Choroid plexus epithelial cell (primary cell): ENCODE data around the gene CCND2.
"Not testable (repeated sequence)": the region's sequence is repeated elsewhere in the genome, so short reads cannot be mapped to it uniquely, and the experiment has no call there.

Experiments
- DNase-seq: peaks from one replicate; pipeline ENCODE4 v3.0.0-alpha.2; 2010; ENCODE audit warnings: low read depth
- H3K4me3 ChIP-seq: 2 replicates; pipeline ENCODE4 v1.5.1; 2011; ENCODE audit warnings: low read depth, mild to moderate bottlenecking, control low read depth, low read length, moderate library complexity
- TF ChIP-seq, protein P1 (sequence below): conservative IDR thresholded peaks from 2 replicates; pipeline ENCODE4 v1.5.1; 2011; ENCODE audit warnings: low read depth, mild to moderate bottlenecking, control low read depth, inconsistent platforms, low read length, moderate library complexity

The CCND2 gene

DNA sequence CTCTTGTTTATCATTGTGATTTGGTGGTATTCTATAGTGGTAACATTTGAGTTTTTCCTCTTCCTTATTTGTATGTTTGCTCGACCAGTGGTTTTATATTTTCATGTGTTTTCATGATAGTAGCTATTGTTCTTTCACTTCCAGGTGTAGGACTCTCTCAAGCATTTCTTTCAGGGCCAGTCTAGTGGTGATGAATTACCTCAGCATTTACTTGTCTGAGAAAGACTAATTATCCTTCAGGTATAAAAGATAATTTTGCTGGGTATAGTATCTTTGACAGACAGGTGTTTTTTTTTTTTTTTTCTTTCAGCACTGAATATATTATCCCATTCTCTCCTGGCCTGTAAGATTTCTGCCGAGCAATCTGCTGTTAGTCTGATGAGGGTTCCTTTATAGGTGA, 35.0 kb upstream of the CCND2 start:
- H3K4me3 ChIP-seq: no peak overlapping the region
- TF ChIP-seq, protein P1, sequence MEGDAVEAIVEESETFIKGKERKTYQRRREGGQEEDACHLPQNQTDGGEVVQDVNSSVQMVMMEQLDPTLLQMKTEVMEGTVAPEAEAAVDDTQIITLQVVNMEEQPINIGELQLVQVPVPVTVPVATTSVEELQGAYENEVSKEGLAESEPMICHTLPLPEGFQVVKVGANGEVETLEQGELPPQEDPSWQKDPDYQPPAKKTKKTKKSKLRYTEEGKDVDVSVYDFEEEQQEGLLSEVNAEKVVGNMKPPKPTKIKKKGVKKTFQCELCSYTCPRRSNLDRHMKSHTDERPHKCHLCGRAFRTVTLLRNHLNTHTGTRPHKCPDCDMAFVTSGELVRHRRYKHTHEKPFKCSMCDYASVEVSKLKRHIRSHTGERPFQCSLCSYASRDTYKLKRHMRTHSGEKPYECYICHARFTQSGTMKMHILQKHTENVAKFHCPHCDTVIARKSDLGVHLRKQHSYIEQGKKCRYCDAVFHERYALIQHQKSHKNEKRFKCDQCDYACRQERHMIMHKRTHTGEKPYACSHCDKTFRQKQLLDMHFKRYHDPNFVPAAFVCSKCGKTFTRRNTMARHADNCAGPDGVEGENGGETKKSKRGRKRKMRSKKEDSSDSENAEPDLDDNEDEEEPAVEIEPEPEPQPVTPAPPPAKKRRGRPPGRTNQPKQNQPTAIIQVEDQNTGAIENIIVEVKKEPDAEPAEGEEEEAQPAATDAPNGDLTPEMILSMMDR: no peak
- DNase-seq: no peak

DNA sequence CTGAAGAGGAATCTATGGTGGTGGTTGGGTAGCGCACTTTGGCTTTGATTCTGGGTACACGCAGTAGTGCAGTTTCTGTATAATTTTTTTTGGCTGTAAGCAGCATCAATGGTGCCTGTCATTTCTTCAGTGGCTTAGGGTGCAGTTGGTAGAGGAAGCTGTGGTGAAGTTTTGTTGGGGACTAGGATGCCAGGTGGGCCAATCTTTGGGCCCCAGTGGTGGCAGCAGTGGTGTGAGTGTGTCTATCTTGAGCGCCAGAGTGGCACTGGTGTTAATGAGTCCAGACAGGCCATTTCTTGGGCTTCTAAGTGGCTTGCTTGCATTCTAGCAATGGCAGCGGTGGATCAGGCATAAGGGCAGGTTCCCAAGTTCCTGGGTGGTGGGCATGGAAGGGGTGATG, 33.8 kb upstream of the CCND2 start:
- H3K4me3 ChIP-seq: no peak overlapping the region
- TF ChIP-seq, protein P1: no peak
- no peak for DNase-seq

DNA sequence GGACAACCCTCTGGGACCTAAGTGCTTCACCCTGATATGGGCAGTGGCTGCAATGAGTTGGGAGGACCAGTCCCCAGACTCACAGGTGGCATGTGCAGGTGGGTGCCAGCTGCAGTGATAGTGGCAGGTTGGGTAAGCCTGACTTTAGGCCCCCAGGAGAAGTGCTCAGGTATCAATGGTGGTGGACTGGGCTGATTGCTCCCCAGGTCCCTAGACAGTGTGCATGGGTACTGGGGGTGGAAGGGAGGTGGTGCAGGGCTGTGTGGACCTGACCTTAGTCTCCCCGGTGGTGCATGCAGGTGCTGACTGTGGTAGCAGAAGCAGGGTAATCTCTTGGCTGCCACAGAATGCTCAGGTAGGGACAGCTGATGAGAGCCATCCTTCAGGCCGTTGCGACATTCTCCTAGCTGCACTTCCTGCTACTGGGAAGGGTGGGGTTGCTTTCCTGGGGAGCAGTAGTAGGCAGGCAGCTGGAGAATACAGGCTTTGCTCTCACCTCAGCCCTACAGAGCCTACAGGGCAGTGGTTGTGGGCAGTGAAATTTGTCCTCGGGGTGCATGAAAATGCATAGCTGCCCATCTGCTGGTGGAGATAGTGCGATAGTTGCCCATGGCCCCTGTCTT, 33.3 kb upstream of the CCND2 start:
- no peak for DNase-seq
- TF ChIP-seq, protein P1: no peak
- no peak overlapping the region for H3K4me3 ChIP-seq

DNA sequence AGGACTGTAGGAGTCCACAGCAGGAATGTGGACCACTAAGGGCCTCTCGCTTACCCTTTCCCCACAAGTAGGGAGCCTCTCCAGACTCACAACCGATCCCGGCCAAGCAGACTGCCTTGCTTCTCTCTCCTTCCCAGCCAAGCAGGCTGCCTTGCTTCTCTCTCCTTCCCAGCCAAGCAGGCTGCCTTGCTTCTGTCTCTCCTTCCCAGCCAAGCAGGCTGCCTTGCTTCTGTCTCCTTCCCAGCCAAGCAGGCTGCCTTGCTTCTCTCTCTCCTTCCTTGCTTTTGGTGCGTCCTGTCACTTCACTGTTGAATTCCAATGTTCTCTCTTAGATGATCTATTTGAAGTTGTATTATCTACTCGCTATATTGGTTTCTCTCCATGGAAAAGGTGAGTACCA, 32.6 kb upstream of the CCND2 start:
- no peak overlapping the region for H3K4me3 ChIP-seq
- TF ChIP-seq, protein P1: no peak
- no peak for DNase-seq

DNA sequence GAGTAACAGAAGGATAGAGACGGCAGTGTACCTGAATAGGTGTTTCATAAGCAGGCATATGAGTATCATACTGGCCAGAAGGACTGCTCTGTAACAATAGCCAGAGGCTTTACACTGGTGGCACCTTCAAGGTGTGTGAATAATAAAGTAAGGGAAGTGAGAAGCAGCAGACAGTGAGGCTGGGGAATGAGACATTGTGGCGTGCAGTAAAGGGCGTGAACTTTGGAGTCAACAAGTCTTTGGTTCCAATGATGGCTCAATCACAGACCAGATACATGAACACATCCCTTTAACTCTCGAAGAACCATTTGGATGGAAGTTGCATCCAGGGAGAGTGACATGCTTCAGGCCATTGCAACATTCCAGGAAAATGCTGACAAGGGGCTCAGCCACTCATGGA, 32.0 kb upstream of the CCND2 start:
- no peak overlapping the region for H3K4me3 ChIP-seq
- no peak for DNase-seq
- TF ChIP-seq, protein P1: no peak

DNA sequence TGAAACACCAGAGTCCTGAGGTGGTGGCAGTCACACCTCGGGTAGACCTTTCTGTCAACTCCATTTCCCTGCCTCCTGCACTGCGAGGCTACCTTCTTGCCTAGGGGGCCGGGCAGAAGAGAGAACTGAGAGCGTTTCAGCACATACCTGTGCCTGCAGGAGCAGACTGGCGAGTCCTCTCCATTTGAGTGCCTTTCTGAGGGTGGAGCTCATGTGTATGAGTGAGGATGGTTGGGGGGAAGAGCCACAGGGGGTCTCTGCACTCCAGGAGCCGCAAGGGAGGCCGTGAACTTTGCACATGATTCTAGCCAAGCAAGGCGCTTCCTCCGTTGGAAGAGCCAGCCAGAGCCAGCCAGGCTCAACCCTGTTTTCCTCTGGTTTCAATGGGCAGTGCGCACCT, 31.0 kb upstream of the CCND2 start:
- TF ChIP-seq, protein P1: no peak
- DNase-seq: no peak
- no peak overlapping the region for H3K4me3 ChIP-seq

DNA sequence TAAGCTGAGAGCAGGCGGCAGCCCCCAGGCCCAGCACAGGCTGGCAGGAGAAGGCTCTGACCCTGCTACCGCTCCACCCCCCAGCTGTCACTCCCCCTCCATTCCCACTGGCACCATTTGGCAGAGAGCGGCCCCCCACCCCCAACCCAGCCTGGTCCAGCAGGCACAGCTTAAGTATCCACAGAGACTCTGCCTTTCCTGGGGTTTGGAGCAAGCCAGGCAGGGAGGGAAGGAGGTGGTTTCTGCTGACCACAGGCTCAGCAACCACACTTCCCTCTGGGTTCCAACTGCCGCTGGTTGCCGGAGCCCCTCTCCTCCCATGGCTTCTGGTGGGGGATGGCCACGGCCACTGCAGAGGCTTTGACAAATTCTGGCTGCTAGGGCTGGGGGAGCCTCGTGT, 30.5 kb upstream of the CCND2 start:
- H3K4me3 ChIP-seq: no peak overlapping the region
- TF ChIP-seq, protein P1: no peak
- DNase-seq: no peak

DNA sequence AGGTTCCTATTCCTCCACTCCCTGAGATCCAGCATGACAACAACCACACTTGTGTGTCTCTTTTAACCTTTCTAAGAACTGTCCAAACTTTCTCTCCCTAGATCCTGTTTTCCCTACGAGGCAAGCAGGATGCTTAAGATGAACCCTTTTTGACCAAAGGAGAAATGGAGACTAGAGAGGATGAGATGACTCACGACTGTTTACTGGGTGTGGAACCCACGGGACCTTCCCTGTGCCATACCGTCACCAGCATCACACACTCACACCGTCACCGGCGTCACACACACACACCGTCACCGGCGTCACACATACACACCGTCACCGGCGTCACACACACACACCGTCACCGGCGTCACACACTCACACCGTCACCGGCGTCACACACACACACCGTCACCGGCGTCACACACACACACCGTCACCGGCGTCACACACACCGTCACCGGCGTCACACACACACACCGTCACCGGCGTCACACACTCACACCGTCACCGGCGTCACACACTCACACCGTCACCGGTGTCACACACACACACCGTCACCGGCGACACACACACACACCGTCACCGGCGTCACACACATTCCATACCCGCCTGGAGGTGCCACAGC, 30.0 kb upstream of the CCND2 start:
- not testable (repeated sequence) for H3K4me3 ChIP-seq, DNase-seq
